Neural progenitor cell (in vitro differentiated cells): ENCODE results near the gene SYMPK.

Experiments
- EZH2 ChIP-seq: fragments of 200-600 bp; sonication (generic); IDR thresholded peaks from 2 replicates; pipeline ENCODE4 v1.6.1; 2017; ENCODE audit warnings: antibody characterized with exemption, mild to moderate bottlenecking, moderate library complexity
- EZH2phosphoT487 ChIP-seq: fragments of 200-600 bp; sonication (generic); IDR thresholded peaks from 2 replicates; pipeline ENCODE4 v1.6.1; 2017; ENCODE audit warnings: antibody characterized with exemption
- TF ChIP-seq, protein P1 (sequence below): fragments of 200-600 bp; sonication (generic); IDR thresholded peaks from 2 replicates; pipeline ENCODE4 v1.5.1; 2017; ENCODE audit warnings: antibody characterized with exemption, mild to moderate bottlenecking

DNA sequence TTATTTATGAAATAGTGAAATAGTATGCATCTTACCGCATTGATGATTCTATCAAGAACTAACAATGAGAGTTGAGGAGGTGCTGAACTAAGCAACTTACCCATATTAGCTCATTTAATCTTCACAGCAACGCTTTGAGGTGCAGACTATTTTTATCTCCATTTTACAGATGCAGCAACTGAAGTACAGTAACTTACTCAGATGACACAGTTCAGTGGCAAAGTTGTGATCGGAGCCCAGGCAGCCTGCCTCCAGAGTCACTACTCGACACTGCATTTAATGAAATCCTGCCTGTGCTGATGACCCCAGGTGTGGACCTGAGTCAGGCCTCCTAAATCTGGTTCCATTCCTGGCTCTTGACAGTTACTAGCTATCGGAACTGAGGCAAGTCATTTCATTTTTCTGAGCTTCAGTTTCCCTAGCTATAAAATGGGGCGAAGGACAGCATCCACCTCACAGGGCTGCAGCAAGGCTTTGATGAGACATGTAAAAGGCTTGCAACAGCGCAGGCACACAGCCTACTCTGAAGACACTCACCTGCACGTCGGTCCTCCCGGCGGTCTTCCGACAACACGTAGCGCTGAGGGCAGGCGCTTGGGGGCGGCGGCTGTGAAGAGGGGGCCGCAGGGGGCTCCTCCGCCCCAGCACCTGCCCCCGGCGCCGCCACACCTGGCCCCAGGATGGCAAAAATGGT, 37.9 kb upstream of the SYMPK start:
- TF ChIP-seq, protein P1, sequence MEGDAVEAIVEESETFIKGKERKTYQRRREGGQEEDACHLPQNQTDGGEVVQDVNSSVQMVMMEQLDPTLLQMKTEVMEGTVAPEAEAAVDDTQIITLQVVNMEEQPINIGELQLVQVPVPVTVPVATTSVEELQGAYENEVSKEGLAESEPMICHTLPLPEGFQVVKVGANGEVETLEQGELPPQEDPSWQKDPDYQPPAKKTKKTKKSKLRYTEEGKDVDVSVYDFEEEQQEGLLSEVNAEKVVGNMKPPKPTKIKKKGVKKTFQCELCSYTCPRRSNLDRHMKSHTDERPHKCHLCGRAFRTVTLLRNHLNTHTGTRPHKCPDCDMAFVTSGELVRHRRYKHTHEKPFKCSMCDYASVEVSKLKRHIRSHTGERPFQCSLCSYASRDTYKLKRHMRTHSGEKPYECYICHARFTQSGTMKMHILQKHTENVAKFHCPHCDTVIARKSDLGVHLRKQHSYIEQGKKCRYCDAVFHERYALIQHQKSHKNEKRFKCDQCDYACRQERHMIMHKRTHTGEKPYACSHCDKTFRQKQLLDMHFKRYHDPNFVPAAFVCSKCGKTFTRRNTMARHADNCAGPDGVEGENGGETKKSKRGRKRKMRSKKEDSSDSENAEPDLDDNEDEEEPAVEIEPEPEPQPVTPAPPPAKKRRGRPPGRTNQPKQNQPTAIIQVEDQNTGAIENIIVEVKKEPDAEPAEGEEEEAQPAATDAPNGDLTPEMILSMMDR, result no peak
- no peak for TF ChIP-seq EZH2
- no peak for TF ChIP-seq EZH2phosphoT487
